ENCODE results near the gene ASGR1. TPM values are rescaled to one million over a fixed set of nuclear protein-coding genes. Genes with fewer than 3 reads are reported as not detected.
A peak's percentile ranks its signal among the peaks of the same experiment; 100 is the strongest.

ASGR1 gene
- total and polyA plus RNA-seq, 8 donors: 2.4 to 13.0 (median 10.0) TPM

GRCh38 chr17:7211491-7212273 lies 32.5 kb upstream of the ASGR1 start:
- no peaks in the 10 kb centered on the region for H3K27me3 ChIP-seq
- no peak overlapping the region for H3K4me3 ChIP-seq
- TF ChIP-seq CTCF (IDR thresholded peaks at IDR 0.05): no peak
- H3K27ac ChIP-seq: no peak overlapping the region
- H3K9me3 ChIP-seq: no peaks in the 10 kb centered on the region
- intact Hi-C loops (cut with DNase I): no loop called here
- DNase-seq: no peak
- ATAC-seq: no peak
- peaks cover 9 to 31% of the 10 kb centered on the region in 2 donors for H3K4me1 ChIP-seq
- H3K36me3 ChIP-seq: no peaks in the 10 kb centered on the region

- Histone ChIP-seq H3K27ac (no peak overlapping the region), H3K9me3 (no peaks in the 10 kb centered on the region), H3K36me3 (no peaks in the 10 kb centered on the region), H3K4me1 (peaks cover 3 to 15% of the 10 kb centered on the region in 2 donors), H3K27me3 (no peaks in the 10 kb centered on the region), H3K4me3 (no peak overlapping the region)
- DNase-seq (peak in 1 of 4 donors; percentile 29), ATAC-seq (no peak)
- intact Hi-C loops (cut with DNase I): no loop called here
- no peak for TF ChIP-seq CTCF (IDR thresholded peaks at IDR 0.05)
These were observed 29.7 kb upstream of the ASGR1 start for GRCh38 chr17:7208754-7209460.

GRCh38 chr17:7208027-7208571 lies 28.9 kb upstream of the ASGR1 start:
- TF ChIP-seq CTCF (IDR thresholded peaks at IDR 0.05): no peak
- H3K36me3 ChIP-seq: peaks cover 0 to 7% of the 10 kb centered on the region in 2 donors
- ATAC-seq (no peak), DNase-seq (peak in 1 of 4 donors; percentile 45)
- H3K27me3 ChIP-seq: no peaks in the 10 kb centered on the region
- intact Hi-C loops (cut with DNase I): no loop called here
- H3K4me3 ChIP-seq: no peak overlapping the region
- H3K9me3 ChIP-seq: no peaks in the 10 kb centered on the region
- peaks cover 3 to 11% of the 10 kb centered on the region in 2 donors for H3K4me1 ChIP-seq
- no peak overlapping the region for H3K27ac ChIP-seq

GRCh38 chr17:7207120-7208001 lies 28.2 kb upstream of the ASGR1 start:
- H3K27me3 ChIP-seq: no peaks in the 10 kb centered on the region
- no peak overlapping the region for H3K27ac ChIP-seq
- no peak overlapping the region for H3K4me3 ChIP-seq
- ATAC-seq (no peak), DNase-seq (peak in 1 of 4 donors; percentile 60)
- peaks cover 3 to 11% of the 10 kb centered on the region in 2 donors for H3K4me1 ChIP-seq
- H3K36me3 ChIP-seq: peaks cover 0 to 13% of the 10 kb centered on the region in 2 donors
- H3K9me3 ChIP-seq: no peaks in the 10 kb centered on the region
- TF ChIP-seq CTCF (IDR thresholded peaks at IDR 0.05): no peak
- intact Hi-C loops (cut with DNase I): no loop called here

Data from left lung (tissue), 10 donors.